Prostate gland (tissue), 2 donors: ENCODE measurements around the gene TMEM135. TPM values are rescaled to one million over a fixed set of nuclear protein-coding genes. Genes with fewer than 3 reads are reported as not detected.
"Not testable (repeated sequence)": the region's sequence is repeated elsewhere in the genome, so short reads cannot be mapped to it uniquely, and the experiment has no call there.

Experiments used
- DNase-seq: peaks from one replicate; pipeline ENCODE4 v3.0.0-alpha.2; 2019; ENCODE audit warnings: low spot score
- H3K27ac ChIP-seq, 2 donors: fragments of 200-600 bp; sonication (generic); 2 replicates each; pipeline ENCODE4 v1.5.1; 2017 to 2019
- H3K27me3 ChIP-seq: fragments of 200-600 bp; sonication (generic); replicated peaks from 2 replicates; pipeline ENCODE4 v1.5.1; 2019; ENCODE audit not compliant: insufficient read depth
- H3K36me3 ChIP-seq, 2 donors: fragments of 200-600 bp; sonication (generic); 1 replicate in 1 of 2; 2 replicates in 1 of 2; pipeline versions ENCODE4 v1.5.1 to v1.8.1; 2017 to 2019
- H3K4me1 ChIP-seq: fragments of 200-600 bp; sonication (generic); replicated peaks from 2 replicates; pipeline ENCODE4 v1.5.1; 2019
- H3K4me3 ChIP-seq, 2 donors: fragments of 200-600 bp; sonication (generic); 2 replicates each; pipeline ENCODE4 v1.5.1; 2017 to 2019
- H3K9me3 ChIP-seq: fragments of 200-600 bp; sonication (generic); 2 replicates; pipeline ENCODE4 v1.5.1; 2017
- POLR2A ChIP-seq: fragments of 450-650 bp; IDR thresholded peaks from one replicate; pipeline ENCODE4 v1.6.1; 2016; ENCODE audit warnings: antibody characterized with exemption, mild to moderate bottlenecking
- POLR2AphosphoS5 ChIP-seq: sonication (generic); formaldehyde crosslinking; IDR thresholded peaks from one replicate; pipeline ENCODE4 v1.6.1; 2017; ENCODE audit warnings: antibody characterized with exemption
- WGBS: methylation state at CpG from one replicate; pipeline ENCODE4 v1.1.5; 2018; 5-methylcytosine and 5-hydroxymethylcytosine counted together
- intact Hi-C: fragments of 100-400 bp; cut with DNase I; formaldehyde crosslinking; loops from one replicate; pipeline ENCODE4 v1.14.2; 2022
- total RNA-seq, 2 donors: library from RNA; depleted of rRNA; stranded (reverse); fragments of >200 nt; gene quantifications; one replicate each; pipeline ENCODE4 v1.1.0, GENCODE V29; 2016
- TF ChIP-seq, protein P1 (sequence below), 4 experiments: fragments of 200-600 bp in 2 of 4; fragments of 450-650 bp in 2 of 4; sonication (generic) in 2 of 4; IDR thresholded peaks; 1 replicate in 3 of 4; 2 replicates in 1 of 4; pipeline ENCODE4 v1.5.1; 2016 to 2019; ENCODE audit warnings: antibody characterized with exemption in 4 of 4, mild to moderate bottlenecking in 2 of 4, moderate library complexity in 2 of 4

The TMEM135 gene
- total RNA-seq, 2 donors from 2014 or later = 22.3 to 42.1 TPM

DNA sequence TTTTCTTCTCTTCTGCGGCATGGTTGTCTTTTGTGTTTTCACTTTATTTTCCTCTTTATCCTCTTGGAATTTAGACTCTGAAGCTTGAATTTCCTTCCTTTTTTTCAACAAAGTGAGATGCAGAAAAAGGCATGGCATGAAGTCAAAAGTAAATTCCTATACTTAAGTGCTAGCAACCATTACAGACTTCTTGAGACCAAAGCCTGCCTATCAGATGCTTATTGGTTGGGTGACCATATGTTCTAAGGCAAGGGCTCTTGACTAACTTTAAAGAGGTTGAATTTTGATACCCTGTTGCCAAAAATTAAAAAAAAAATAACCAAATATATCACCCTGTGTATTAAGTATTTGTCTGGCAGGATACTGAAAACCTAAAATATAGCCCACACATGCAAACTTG is 237.4 kb downstream of the TMEM135 start:
- H3K27me3 ChIP-seq = no peaks in the 10 kb centered on the region
- H3K4me3 ChIP-seq = no peak overlapping the region
- WGBS = 89% methylated on average over 1 of the region's 1 CpG
- H3K4me1 ChIP-seq = no peaks in the 10 kb centered on the region
- no peak for TF ChIP-seq POLR2A
- TF ChIP-seq POLR2AphosphoS5 = no peak
- no peak overlapping the region for H3K27ac ChIP-seq
- no peaks in the 10 kb centered on the region for H3K9me3 ChIP-seq
- intact Hi-C loops = no loop called here
- no peaks in the 10 kb centered on the region for H3K36me3 ChIP-seq
- no peak for DNase-seq

DNA sequence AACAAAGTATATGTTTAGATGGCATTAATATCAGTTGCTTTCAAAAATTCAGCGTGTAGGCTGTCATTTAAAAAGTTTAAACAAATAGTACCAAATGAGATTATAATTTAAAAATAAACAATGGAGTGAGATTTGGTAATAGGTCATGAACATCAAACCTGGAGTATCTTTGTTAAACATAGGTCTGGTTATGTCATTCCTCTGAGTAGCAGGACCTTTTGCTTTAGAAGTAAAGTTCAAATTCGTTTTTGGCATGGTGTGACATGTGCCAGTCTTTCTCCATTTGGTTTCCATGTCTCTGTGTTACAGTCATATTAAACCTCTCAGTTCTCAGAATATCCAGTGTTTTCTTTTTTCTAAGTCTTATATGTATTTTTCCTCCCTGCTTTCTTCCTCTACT is 242.4 kb downstream of the TMEM135 start:
- TF ChIP-seq POLR2A = no peak
- TF ChIP-seq POLR2AphosphoS5 = no peak
- TF ChIP-seq, protein P1, sequence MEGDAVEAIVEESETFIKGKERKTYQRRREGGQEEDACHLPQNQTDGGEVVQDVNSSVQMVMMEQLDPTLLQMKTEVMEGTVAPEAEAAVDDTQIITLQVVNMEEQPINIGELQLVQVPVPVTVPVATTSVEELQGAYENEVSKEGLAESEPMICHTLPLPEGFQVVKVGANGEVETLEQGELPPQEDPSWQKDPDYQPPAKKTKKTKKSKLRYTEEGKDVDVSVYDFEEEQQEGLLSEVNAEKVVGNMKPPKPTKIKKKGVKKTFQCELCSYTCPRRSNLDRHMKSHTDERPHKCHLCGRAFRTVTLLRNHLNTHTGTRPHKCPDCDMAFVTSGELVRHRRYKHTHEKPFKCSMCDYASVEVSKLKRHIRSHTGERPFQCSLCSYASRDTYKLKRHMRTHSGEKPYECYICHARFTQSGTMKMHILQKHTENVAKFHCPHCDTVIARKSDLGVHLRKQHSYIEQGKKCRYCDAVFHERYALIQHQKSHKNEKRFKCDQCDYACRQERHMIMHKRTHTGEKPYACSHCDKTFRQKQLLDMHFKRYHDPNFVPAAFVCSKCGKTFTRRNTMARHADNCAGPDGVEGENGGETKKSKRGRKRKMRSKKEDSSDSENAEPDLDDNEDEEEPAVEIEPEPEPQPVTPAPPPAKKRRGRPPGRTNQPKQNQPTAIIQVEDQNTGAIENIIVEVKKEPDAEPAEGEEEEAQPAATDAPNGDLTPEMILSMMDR (IDR thresholded peaks at IDR 0.05) = no peak
- Histone ChIP-seq H3K4me3 (no peak overlapping the region), H3K4me1 (no peaks in the 10 kb centered on the region), H3K9me3 (no peaks in the 10 kb centered on the region), H3K27me3 (no peaks in the 10 kb centered on the region), H3K27ac (no peak overlapping the region), H3K36me3 (no peaks in the 10 kb centered on the region)
- intact Hi-C loops = no loop called here
- WGBS = 44% methylated on average over 2 of the region's 2 CpGs
- DNase-seq = no peak

DNA sequence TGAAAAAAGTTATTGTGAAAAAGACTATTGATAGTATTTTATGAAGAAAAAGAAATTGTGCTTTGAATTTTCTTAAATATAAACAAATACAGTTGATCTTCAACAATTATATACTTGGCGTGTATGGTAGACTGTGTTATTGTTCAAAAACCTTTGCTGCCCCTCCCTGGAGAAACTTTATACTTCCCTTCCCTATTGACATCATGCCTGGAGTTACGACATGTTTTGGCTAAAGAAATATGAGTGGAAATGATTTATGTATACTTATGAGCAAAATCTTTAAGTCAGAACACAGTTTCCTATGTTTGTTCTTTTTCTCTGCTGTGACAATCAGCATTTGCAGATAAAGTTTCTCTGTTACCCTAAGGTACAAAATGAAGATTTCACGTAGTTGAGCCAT is 243.8 kb downstream of the TMEM135 start:
- Histone ChIP-seq H3K27ac (no peak overlapping the region), H3K36me3 (no peaks in the 10 kb centered on the region), H3K9me3 (no peaks in the 10 kb centered on the region), H3K4me1 (no peaks in the 10 kb centered on the region), H3K4me3 (no peak overlapping the region), H3K27me3 (no peaks in the 10 kb centered on the region)
- 55% methylated on average over 3 of the region's 3 CpGs for WGBS
- DNase-seq = no peak
- intact Hi-C loops = no loop called here
- TF ChIP-seq, protein P1 (IDR thresholded peaks at IDR 0.05) = peak in 3 of 4 experiments; percentile 24 to 39 (median 29)
- TF ChIP-seq POLR2A = no peak

DNA sequence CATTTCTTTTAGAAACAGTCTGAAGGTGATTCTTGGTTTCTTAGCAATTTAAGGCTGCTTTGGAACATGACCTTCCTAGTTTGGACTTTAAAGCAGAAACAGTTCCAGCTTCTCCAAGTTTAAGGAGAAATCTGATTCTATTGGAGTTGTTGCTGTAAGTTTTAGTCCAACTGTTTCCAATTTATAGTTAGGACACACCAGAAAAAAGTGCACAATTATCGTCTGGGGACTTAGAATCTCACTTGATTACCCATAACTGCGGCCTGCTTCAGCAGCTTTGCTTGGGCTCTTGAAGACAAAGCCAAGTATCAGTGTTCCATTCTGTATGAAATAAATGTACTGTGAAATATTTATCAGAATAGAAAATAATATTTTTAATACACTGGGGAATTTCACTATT is 246.6 kb downstream of the TMEM135 start:
- WGBS = 67% methylated on average over 2 of the region's 2 CpGs
- TF ChIP-seq POLR2A = no peak
- no peak for TF ChIP-seq POLR2AphosphoS5
- TF ChIP-seq, protein P1 (IDR thresholded peaks at IDR 0.05) = no peak
- Histone ChIP-seq H3K9me3 (no peaks in the 10 kb centered on the region), H3K4me3 (no peak overlapping the region), H3K27me3 (no peaks in the 10 kb centered on the region), H3K27ac (no peak overlapping the region), H3K36me3 (no peaks in the 10 kb centered on the region), H3K4me1 (no peaks in the 10 kb centered on the region)
- intact Hi-C loops = no loop called here
- DNase-seq = no peak

DNA sequence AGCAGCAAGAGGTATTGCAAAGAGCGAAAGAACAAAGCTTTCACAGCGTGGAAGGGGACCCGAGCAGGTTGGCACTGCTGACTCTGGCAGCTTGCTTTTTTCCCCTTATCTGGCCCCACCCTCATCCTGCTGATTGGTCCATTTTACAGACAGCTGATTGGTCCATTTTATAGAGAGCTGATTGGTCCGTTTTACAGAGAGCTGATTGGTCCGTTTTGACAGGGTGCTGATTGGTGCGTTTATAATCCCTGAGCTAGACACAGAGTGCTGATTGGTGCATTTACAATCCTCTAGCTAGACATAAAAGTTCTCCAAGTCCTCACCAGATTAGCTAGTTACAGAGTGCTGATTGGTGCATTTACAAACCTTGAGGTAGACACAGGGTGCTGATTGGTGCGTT is 247.9 kb downstream of the TMEM135 start:
- 84% methylated on average over 7 of the region's 7 CpGs for WGBS
- H3K27me3 ChIP-seq, H3K4me1 ChIP-seq, H3K4me3 ChIP-seq, H3K9me3 ChIP-seq, H3K27ac ChIP-seq, DNase-seq, H3K36me3 ChIP-seq, intact Hi-C loops: not testable (repeated sequence)

DNA sequence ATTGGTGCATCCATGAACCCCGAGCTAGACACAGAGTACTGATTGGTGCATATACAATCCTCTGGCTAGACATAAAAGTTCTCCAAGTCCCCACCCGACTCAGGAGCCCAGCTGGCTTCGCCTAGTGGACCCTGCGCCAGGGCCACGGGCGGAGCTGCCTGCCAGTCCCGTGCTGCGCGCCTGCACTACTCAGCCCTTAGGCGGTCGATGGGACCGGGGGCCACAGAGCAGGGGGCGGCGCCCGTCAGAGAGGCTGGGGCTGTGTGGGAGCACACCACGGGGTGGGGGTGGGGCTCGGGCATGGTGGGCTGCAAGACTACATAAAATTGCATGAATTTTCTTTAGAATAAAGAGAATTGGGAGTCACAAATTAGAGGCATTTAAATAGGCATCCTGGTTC is 248.6 kb downstream of the TMEM135 start:
- TF ChIP-seq, protein P1 (IDR thresholded peaks at IDR 0.05) = no peak
- TF ChIP-seq POLR2AphosphoS5 = no peak
- no peak for TF ChIP-seq POLR2A
- no peak overlapping the region for H3K27ac ChIP-seq
- H3K27me3 ChIP-seq = no peaks in the 10 kb centered on the region
- no peaks in the 10 kb centered on the region for H3K9me3 ChIP-seq
- 97% methylated on average over 17 of the region's 17 CpGs for WGBS
- no peaks in the 10 kb centered on the region for H3K4me1 ChIP-seq
- H3K36me3 ChIP-seq = no peaks in the 10 kb centered on the region
- no peak overlapping the region for H3K4me3 ChIP-seq
- no peak for DNase-seq
- intact Hi-C loops = no loop called here
